GM18505 (cell line): ENCODE data around the gene NTN1.

Source experiments
- ATAC-seq: cut with Tn5 transposase; IDR thresholded peaks from one replicate; pipeline ENCODE4 v1.9.1; 2021; ENCODE audit not compliant: unreplicated experiment
- POLR2A ChIP-seq: IDR thresholded peaks from 4 replicates; pipeline ENCODE4 v1.6.1; 2011; ENCODE audit warnings: borderline replicate concordance; ENCODE audit not compliant: insufficient read depth, insufficient read length; ENCODE audit errors: extremely low read depth

NTN1 gene

DNA sequence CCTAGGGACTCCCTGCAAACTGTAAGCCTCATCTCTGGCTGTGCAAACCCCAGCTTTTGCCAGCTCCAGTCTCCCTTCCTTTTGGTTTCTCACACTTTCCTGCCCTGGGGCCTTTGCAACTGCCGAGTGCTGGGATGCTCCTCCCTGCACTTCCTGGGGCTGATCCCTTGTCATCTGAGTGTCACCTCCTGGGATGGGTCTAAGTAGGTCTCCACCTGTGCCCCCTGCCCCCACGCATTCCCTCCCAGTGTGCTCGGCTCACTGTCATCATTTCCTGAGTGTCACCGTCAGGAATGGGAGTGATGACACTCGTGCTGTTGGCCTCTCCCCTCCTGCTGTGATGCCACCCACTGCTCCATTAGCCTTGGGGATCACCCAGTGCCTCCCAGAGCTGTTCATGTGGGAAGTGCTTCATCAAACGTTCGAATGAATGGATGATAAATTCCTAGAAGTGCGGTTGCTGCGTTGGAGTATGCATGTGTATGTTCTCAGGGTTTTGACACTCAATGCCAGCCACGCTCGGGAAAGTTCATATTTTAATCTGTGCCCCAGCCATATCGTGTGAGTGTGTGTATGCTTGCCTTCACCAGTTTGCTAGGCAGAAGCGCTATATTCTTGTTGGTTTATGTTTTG is 189.9 kb downstream of the NTN1 start:
- TF ChIP-seq POLR2A = no peak
- no peak for ATAC-seq

DNA sequence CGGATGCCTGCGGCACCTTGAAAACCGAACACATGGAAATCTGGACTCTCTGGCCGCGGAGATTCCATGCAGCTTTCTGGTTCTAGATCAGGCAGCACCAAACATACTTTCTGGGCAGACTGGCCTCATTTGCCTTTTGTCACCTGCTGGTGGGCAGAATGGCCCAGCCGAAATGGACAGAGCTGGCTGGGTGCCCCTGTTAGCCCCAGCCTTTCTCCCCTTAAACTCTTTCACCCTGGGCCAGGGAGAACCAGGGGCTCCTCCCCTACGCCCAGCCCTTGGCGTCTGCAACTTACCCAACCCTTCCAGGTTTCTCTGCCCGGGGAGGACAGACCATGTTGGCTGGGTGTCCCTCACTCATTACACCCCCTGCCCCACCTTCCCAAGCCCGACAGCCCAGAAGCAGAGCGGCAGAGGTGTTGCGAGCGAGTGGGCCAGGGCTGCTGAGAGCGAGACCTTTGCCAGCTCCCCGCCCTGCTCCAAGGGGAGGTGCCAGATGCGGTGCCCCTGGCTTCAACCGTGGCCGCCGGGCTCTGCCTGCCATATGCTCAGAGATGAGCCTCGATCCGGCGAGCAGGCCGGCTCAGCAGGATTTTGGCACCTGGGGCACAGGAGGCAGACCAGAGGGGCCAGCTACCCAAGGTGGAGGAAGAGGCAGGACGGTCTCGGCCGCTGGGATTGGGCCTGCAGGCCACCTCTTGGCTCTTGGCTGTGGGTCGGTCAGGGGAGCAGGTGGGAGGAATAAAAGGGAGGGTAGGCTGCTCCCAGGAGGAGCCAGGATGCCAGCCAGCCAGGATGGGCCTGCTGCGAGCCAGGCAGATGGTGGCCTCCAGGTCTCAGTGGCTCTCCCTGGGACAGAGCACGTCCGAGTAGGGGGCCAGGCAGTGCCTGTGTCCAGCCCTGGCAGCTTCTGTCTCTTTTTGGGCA is 191.3 kb downstream of the NTN1 start:
- TF ChIP-seq POLR2A = no peak
- ATAC-seq = no peak

DNA sequence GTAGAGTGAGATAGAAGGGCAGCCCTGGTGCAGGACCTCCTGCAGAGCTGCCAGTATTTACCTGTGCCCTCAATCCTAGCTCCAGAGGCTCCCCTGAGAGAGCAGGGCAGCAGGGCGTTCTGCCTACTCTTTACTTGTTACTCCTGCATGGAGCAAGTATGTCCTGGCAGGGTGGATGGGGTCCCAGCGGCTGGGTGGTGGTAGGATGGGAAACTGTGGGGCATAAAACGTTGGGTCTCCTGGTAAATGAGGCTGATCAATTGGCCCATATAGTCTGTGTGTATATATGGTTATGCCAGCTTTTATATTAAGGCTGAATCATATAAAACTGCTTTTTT is 192.0 kb downstream of the NTN1 start:
- ATAC-seq = no peak
- TF ChIP-seq POLR2A = no peak

DNA sequence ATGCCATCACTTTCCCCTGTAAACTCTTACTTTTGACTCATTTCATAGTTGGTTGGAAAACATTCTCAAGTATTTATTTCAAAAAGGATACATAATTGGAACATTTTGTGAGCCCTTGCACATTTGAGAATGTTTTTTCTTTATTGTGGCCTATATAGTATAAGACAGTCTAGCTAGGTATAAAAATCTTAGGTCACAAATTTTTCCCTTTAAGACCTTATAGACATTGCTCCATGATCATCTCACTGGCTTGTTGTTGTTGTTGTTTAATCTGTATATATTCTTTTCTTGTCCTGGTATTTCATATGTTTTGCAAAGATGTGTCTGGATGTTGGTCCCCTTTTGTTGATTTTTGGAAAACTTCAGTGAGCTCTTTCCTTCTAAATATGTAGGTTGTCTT is 194.2 kb downstream of the NTN1 start:
- ATAC-seq = no peak
- no peak for TF ChIP-seq POLR2A

DNA sequence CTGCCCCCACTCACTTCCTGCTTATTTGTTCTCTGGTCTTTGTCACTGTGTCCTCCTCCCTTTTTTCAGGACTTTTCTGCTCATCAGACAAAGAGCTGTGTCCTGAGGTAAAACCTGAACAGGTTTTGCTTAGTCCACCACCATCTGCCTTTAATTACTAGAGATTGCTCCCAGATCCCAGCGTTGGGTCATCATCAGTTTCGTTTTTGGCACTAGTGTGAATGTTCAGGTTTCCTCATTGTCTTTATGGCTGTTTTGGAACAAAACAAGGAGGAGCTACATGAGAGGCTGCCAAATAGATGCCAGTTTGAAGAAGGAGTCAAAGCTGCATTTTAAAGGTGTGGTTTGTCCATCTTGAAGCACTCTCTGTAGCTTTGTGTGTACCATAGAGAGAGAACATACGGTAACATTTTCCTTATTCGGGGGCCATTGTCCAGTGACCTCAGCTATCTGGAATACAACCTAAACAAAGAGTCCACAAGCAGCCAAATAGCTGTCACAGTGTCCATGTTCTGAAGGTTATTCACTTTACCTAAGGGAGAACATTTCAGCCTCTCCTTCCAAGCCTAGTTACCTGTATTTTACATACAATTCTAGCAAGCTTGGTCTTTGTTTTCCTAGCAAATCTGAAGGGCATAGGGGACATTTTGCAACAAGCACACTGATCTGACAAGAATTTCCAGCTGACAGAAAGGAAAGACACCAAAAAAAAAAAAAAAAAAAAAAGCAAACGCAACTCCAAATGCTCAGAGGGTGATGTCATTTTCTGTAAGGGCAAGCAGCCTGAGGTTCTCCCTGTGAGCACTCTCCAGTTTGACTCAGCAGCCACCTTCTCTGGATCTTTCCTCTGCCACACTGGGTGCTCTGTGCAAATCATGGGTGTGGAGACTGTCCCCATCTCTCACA is 196.1 kb downstream of the NTN1 start:
- no peak for ATAC-seq
- no peak for TF ChIP-seq POLR2A

DNA sequence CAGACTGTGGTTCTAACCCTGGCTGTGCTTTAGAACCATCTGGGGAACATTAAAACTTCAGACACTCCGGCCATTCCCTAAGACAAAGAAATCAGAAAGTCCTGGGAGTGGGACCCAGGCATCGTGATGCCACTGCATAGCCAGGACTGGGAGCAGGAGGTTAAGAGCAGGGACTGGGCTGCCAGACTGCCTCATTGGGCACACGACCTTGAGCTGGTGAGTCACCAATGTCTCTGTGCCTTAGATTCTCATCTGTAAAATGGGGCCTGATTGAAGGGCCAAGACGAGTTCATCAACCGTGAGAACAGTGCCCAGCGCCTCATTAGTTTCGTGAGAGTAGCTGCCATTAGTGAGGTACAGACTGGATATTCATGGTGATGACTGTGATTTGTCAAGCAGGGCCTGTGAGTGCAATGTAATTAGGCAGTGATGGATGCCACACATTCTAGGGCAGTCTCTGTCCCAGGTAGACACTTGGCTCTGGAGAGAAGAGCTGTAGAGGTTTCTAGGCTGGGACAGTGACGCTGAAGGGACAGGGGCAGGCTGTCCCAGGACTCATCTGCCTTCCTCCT is 196.8 kb downstream of the NTN1 start:
- no peak for TF ChIP-seq POLR2A

DNA sequence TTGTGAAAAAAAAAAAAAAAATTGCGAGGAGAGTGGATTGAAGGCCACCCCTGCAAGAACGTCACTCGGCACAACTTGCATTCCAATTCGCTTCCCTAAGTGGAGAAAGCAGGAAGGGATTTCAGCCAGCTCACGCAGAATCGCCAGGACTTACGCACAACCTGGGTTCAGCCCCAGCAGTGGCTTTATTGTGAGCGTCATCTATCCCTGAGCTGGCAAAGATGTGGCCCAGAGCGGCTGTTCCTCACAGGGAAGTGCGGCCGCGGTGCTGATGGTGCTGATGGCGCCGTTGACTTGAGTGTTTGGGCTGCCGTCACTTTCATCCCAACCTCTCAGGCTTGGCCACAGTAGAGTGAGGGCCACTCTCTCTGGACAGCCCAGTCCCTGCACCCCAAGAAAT is 197.6 kb downstream of the NTN1 start:
- ATAC-seq = no peak
- TF ChIP-seq POLR2A = no peak

More for the DNA sequence above, 196.8 kb downstream of the NTN1 start:
- ATAC-seq = no peak

DNA sequence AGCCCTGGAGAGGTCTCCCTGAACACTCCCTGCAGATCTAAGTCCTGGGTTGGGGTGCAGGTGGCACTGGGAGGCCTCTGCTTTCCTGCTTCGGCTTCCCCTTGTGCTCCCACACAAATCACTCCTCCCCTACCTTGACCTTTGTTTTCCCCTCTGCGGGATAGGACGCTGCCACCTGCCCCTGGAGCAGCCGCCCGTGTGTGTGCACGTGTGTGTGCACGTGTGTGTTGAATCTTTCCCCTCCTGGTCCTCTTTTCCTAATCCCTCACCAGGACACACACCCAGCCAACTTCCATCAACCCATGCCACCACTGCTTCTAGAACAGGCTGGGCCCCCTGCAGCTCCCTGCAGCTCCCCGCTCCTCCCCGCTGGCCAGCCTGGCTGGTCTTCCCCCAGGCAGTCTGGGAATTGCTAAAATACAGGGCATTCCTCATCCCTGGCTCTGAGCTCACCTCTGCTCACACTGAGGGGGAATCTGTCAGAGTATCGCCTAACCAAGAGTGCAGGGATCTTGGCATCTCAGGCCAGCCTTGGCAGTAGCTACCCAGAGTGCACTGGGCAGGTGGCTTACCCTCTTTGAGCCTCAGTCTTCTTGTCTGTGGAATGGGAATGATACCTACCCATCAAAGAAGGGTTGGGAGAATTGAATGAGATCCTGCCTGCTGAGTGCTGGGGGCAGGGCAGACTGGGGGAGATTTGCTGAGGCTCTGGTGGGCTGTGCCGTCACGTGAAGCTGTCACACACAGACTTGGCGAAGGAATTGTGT is 198.5 kb downstream of the NTN1 start:
- no peak for TF ChIP-seq POLR2A
- ATAC-seq = no peak

DNA sequence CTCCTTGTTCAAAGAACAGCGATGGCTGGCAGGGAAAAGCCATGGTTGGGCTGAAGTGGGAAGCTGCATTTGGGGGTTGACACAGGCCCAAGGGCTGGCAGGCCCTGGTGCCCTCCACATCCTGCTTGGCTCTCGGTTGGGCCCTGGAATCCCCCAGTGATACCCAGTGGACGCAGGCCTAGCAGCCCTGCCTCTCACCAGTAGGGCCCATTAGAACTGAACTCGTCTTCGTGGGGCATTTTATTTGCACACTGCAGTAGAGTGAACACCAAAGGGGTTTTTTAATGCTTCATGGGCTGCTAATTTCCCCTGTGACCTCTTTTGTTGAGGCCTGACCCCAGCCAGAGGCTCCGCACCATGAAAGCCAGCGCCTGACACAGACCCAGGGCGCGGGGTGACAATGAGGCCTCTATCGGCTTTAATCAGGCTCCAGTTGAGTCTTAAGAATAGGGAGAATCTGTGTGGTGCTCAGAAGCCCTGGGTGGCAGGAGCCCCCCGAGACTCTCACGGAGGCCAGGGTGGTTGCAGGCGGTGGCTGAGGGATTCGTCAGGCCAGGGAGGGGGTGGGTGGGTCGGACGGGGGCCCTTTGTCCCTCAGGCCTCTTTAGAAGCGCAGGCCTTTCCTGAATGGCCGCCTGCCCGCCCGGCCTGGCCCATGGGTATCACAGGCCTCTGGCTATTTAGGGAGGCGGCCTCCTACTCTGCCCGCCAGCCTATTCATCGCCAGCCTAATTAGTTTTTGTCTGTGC is 199.3 kb downstream of the NTN1 start:
- no peak for ATAC-seq
- no peak for TF ChIP-seq POLR2A

DNA sequence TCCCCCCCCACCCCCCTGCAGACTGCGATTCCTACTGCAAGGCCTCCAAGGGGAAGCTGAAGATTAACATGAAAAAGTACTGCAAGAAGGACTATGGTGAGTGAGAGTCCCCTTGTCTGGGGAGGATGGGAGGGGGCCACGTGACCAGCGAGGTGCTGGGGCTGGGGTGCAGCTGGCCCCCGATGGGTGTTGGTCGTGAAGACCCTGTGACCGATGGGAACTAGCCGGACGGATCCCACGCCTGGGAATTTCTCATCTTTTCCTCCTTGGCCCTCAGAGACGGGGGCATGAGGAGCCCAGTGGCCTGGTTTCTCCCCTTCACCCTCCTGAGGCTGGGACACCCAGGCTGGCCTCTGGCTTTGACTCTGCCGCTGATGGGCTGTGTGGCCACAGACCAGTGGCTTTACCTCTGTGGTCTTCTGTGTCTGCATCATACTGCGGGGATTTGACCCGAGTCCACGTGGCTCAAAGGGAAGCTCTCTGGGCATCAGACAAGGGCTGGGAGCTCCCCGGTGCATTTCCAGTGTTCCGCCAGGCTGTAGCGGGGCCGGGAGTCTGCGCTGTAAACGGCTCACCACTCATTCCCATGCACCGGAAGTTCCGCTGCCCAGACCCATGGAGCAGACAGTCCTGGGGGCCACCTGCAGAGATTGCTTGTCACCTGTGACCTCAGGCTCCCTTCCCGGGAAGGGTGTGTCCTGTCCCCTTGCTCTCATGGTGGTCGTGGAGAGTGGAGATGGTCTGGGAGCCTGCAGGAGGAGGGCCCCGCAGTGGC is 200.0 kb downstream of the NTN1 start:
- no peak for ATAC-seq
- TF ChIP-seq POLR2A = no peak

DNA sequence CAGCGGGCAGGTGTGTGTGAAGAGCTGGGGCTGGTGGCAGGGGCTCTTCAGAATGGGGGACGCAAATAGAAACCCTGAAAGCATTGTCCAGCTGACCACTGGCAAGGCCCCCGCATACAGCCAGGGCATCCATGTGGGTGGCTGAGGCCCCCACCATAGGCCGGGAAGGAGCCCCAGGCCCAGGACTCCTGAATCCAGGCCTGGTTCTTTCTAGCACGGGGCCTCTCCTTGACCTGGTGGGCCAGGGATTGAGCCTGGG is 200.5 kb downstream of the NTN1 start:
- no peak for ATAC-seq

DNA sequence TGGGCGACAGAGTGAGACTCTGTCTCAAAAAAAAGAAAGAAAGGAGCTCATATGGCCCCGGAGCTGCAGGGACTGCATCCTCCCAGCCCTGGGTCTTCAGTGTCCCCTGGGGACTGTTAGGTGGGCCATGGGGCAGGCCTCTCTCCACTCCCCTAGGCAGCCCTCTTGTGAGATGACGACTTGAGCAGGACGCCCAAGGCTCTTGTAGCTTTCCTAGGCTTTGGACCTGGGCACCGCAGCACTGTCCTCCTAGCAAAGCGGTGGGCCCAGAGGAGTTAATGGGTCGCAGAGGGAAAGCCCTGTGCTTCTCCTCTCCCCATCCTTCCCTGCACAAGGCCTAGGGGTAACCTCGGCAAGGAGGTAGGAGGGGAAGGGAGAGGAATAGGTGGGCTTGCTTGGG is 202.2 kb downstream of the NTN1 start:
- no peak for TF ChIP-seq POLR2A
- ATAC-seq = no peak

More for the DNA sequence above, 200.5 kb downstream of the NTN1 start:
- TF ChIP-seq POLR2A = no peak

DNA sequence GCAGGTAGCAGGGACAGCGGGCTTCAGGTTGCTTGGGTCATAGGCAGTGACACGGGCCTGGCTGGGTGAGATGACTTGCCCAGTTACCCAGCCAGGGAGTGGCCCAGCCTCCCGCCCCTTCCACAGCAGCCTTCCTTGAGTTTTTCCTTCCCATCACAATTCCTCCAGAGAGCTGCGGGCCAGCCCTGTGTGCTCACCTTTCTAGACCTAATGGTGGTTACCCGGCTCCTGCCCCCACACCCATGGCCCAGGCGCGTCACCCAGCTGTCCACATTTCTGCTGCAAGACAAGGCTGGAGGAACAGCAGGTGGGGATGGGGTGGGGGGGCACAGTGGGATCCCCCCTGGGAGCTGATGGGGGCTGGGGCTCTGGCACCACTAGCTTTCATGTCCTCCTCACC is 203.2 kb downstream of the NTN1 start:
- no peak for ATAC-seq
- TF ChIP-seq POLR2A = no peak
